IMR-90 (cell line): Measurements from ENCODE around the gene THSD7B. TPM values are rescaled to one million over a fixed set of nuclear protein-coding genes. Genes with fewer than 3 reads are reported as not detected.

Experiments used
- ATAC-seq: fragments of 200-7000 bp; cut with Tn5 transposase; 2 replicates; pipeline ENCODE4 v1.9.1; 2020; ENCODE audit warnings: low read depth, mild to moderate bottlenecking, moderate library complexity
- BruUV-seq: library from RNA; stranded (reverse); fragments of 400-500 nt; replicated peaks from 2 replicates; lab custom pipeline; 2021; lab: Mats Ljungman, UMichigan
- CTCF ChIA-PET: fragments of 300-600 bp; formaldehyde crosslinking; extraction: SDS; loops from one replicate; lab custom pipeline; 2021; ENCODE audit warnings: antibody characterized with exemption; lab: Yijun Ruan, JAX
- POLR2A ChIA-PET: fragments of 300-600 bp; sonication (Branson Sonifier 250); formaldehyde crosslinking; loops from one replicate; lab custom pipeline; 2022; ENCODE audit warnings: antibody characterized with exemption; ENCODE audit not compliant: unreplicated experiment; lab: Charles Lee
- DNase-seq: peaks from one replicate; pipeline ENCODE4 v3.0.0; 2013
- H2AFZ ChIP-seq: replicated peaks from 2 replicates; pipeline ENCODE3; 2013; ENCODE audit warnings: low read length, mild to moderate bottlenecking; ENCODE audit not compliant: poor library complexity
- H2AK5ac ChIP-seq: 2 replicates; pipeline ENCODE4 v1.6.1; 2013; ENCODE audit warnings: low read depth, low read length, inconsistent platforms
- H2AK9ac ChIP-seq: replicated peaks from 2 replicates; pipeline ENCODE3; 2013; ENCODE audit warnings: mild to moderate bottlenecking, low read depth, low read length, moderate library complexity; ENCODE audit not compliant: poor library complexity
- H2BK120ac ChIP-seq: 2 replicates; pipeline ENCODE4 v1.6.1; 2013; ENCODE audit warnings: low read depth, low read length, inconsistent platforms
- H2BK15ac ChIP-seq: 3 replicates; pipeline ENCODE4 v1.6.1; 2013; ENCODE audit warnings: low read depth, low read length, inconsistent platforms
- H2BK20ac ChIP-seq: 2 replicates; pipeline ENCODE4 v1.6.1; 2013; ENCODE audit warnings: low read depth, mild to moderate bottlenecking, inconsistent platforms, low read length, moderate library complexity
- H2BK5ac ChIP-seq: 2 replicates; pipeline ENCODE4 v1.6.1; 2013; ENCODE audit warnings: mild to moderate bottlenecking, low read depth, low read length, inconsistent platforms; ENCODE audit not compliant: poor library complexity, severe bottlenecking
- H3K14ac ChIP-seq: replicated peaks from 2 replicates; pipeline ENCODE4 v1.6.1; 2013; ENCODE audit warnings: low read depth, low read length, inconsistent platforms
- H3K18ac ChIP-seq: 2 replicates; pipeline ENCODE4 v1.6.1; 2013; ENCODE audit warnings: low read depth, low read length, control low read depth
- H3K23ac ChIP-seq: 2 replicates; pipeline ENCODE4 v1.6.1; 2013; ENCODE audit warnings: low read depth, low read length, inconsistent platforms
- H3K27ac ChIP-seq: 2 replicates; pipeline ENCODE4 v1.5.1; 2013; ENCODE audit warnings: mild to moderate bottlenecking, control low read depth, low read length; ENCODE audit not compliant: insufficient read depth
- H3K27me3 ChIP-seq: 2 replicates; pipeline ENCODE4 v1.6.1; 2013; ENCODE audit warnings: low read length; ENCODE audit not compliant: control insufficient read depth, insufficient read depth
- H3K36me3 ChIP-seq: 2 replicates; pipeline ENCODE4 v1.6.1; 2013; ENCODE audit warnings: low read length, mixed read lengths; ENCODE audit not compliant: control insufficient read depth, insufficient read depth
- H3K4ac ChIP-seq: 2 replicates; pipeline ENCODE4 v1.6.1; 2013; ENCODE audit warnings: low read depth, low read length, inconsistent platforms
- H3K4me1 ChIP-seq: 2 replicates; pipeline ENCODE4 v1.6.1; 2013; ENCODE audit warnings: low read length, mixed read lengths; ENCODE audit not compliant: control insufficient read depth, insufficient read depth
- H3K4me2 ChIP-seq: 2 replicates; pipeline ENCODE4 v1.6.1; 2013; ENCODE audit warnings: low read depth, mild to moderate bottlenecking, control low read depth, low read length, moderate library complexity
- H3K4me3 ChIP-seq: 2 replicates; pipeline ENCODE4 v1.5.1; 2013; ENCODE audit warnings: low read depth, mild to moderate bottlenecking, control low read depth, low read length, moderate library complexity; ENCODE audit not compliant: insufficient read depth
- H3K56ac ChIP-seq: 2 replicates; pipeline ENCODE4 v1.6.1; 2013; ENCODE audit warnings: low read length, inconsistent platforms; ENCODE audit not compliant: insufficient read depth; ENCODE audit errors: extremely low read depth
- H3K79me1 ChIP-seq, 2 experiments: 2 replicates each; pipeline ENCODE4 v1.6.1; 2013; ENCODE audit warnings: low read length in 2 of 2, inconsistent platforms in 1 of 2, low read depth in 1 of 2
- H3K9ac ChIP-seq: 2 replicates; pipeline ENCODE4 v1.6.1; 2013; ENCODE audit warnings: low read depth, low read length, control low read depth
- H3K9me1 ChIP-seq: 2 replicates; pipeline ENCODE4 v1.6.1; 2013; ENCODE audit warnings: low read length, inconsistent platforms; ENCODE audit not compliant: insufficient read depth
- H3K9me3 ChIP-seq: 2 replicates; pipeline ENCODE4 v1.6.1; 2013; ENCODE audit warnings: low read length; ENCODE audit not compliant: control insufficient read depth, insufficient read depth
- H4K20me1 ChIP-seq: 2 replicates; pipeline ENCODE4 v1.6.1; 2013; ENCODE audit warnings: low read length, inconsistent platforms; ENCODE audit not compliant: insufficient read depth
- H4K5ac ChIP-seq: 2 replicates; pipeline ENCODE4 v1.6.1; 2013; ENCODE audit warnings: mild to moderate bottlenecking, low read depth, low read length, control low read depth
- H4K8ac ChIP-seq, 2 experiments: 2 replicates each; pipeline ENCODE4 v1.6.1; 2013; ENCODE audit warnings: low read depth in 2 of 2, low read length in 2 of 2, control low read depth in 1 of 2, inconsistent platforms in 1 of 2
- H4K91ac ChIP-seq: 2 replicates; pipeline ENCODE4 v1.6.1; 2013; ENCODE audit warnings: low read depth, low read length, inconsistent platforms; ENCODE audit not compliant: insufficient read depth
- BHLHE40 ChIP-seq: fragments of 150-350 bp; IDR thresholded peaks from 2 replicates; pipeline ENCODE4 v1.6.1; 2016; ENCODE audit warnings: mild to moderate bottlenecking, low read depth, low read length
- CEBPB ChIP-seq: IDR thresholded peaks from 2 replicates; pipeline ENCODE4 v1.6.1; 2012; ENCODE audit warnings: low read depth, low read length, improper control_type of control experiment
- CHD1 ChIP-seq: IDR thresholded peaks from 2 replicates; pipeline ENCODE4 v1.6.1; 2012; ENCODE audit warnings: low read depth, low read length, improper control_type of control experiment
- CTCF ChIP-seq: conservative IDR thresholded peaks from 2 replicates; pipeline ENCODE4 v1.5.1; 2012; ENCODE audit warnings: mild to moderate bottlenecking, low read depth, low read length, improper control_type of control experiment
- ELK1 ChIP-seq: fragments of 150-350 bp; IDR thresholded peaks from 2 replicates; pipeline ENCODE4 v1.6.1; 2016; ENCODE audit warnings: low read depth, mild to moderate bottlenecking, low read length, moderate library complexity, borderline replicate concordance
- FOS ChIP-seq: fragments of 150-350 bp; IDR thresholded peaks from 2 replicates; pipeline ENCODE4 v1.6.1; 2016; ENCODE audit warnings: low read depth, low read length
- MXI1 ChIP-seq: IDR thresholded peaks from 2 replicates; pipeline ENCODE4 v1.6.1; 2012; ENCODE audit warnings: low read depth, mild to moderate bottlenecking, low read length, moderate library complexity, borderline replicate concordance
- NFE2L2 ChIP-seq: fragments of 150-350 bp; IDR thresholded peaks from 2 replicates; pipeline ENCODE4 v1.6.1; 2016; ENCODE audit warnings: low read depth, mild to moderate bottlenecking, low read length
- RAD21 ChIP-seq: IDR thresholded peaks from 2 replicates; pipeline ENCODE4 v1.6.1; 2012; ENCODE audit warnings: low read length, improper control_type of control experiment
- RFX5 ChIP-seq: IDR thresholded peaks from 2 replicates; pipeline ENCODE4 v1.8.0; 2012; ENCODE audit warnings: low read depth, mild to moderate bottlenecking, low read length, moderate library complexity
- USF2 ChIP-seq: fragments of 150-350 bp; IDR thresholded peaks from 2 replicates; pipeline ENCODE4 v1.6.1; 2017; ENCODE audit warnings: mild to moderate bottlenecking, antibody characterized with exemption, low read length, low read depth
- WGBS, 2 experiments: methylation state at CpG; one replicate each; pipeline versions ENCODE4 v1.1.5 to v1.1.7; 2013; ENCODE audit warnings: missing lambda C conversion rate in 2 of 2; ENCODE audit not compliant: insufficient read length in 1 of 2; ENCODE audit errors: extremely low coverage in 2 of 2; 5-methylcytosine and 5-hydroxymethylcytosine counted together
- dilution Hi-C: fragments of 300-500 bp; cut with HindIII; formaldehyde crosslinking; loops from one replicate; pipeline ENCODE4 v1.14.3; 2018; ENCODE audit warnings: low sequenced_read_pairs; ENCODE audit not compliant: unreplicated experiment
- in situ Hi-C: fragments of 300-500 bp; cut with MboI; formaldehyde crosslinking; loops from 3 replicates; pipeline ENCODE4 v1.14.3; 2019; ENCODE audit warnings: low sequenced_read_pairs, inconsistent platforms, mixed read lengths
- intact Hi-C: fragments of 100-400 bp; cut with micrococcal nuclease; formaldehyde crosslinking; loops from 2 replicates; pipeline ENCODE4 v1.10.0; 2022
- polyA plus RNA-seq, 3 experiments: library from polyadenylated mRNA; depleted of rRNA; stranded (reverse); fragments of >200 nt; gene quantifications; 2 replicates each; pipeline ENCODE4 v1.2.3, GENCODE V29; 2012; ENCODE audit warnings: low replicate concordance in 1 of 3
- total RNA-seq: library from RNA; depleted of rRNA; stranded (reverse); fragments of >200 nt; gene quantifications from 2 replicates; pipeline ENCODE4 v1.2.3, GENCODE V29; 2012

Gene THSD7B
- total and polyA plus RNA-seq, 2 of the 4 experiments (the other 2 are of a cell fraction), result not detected

GRCh38 chr2:136751406-136751805 is 13.9 kb upstream of the THSD7B start:
- H3K14ac ChIP-seq, result no peak overlapping the region
- H3K36me3 ChIP-seq, result no peaks in the 10 kb centered on the region
- H4K8ac ChIP-seq, result no peak overlapping the region
- no peaks in the 10 kb centered on the region for H3K79me1 ChIP-seq
- H4K20me1 ChIP-seq, result no peaks in the 10 kb centered on the region
- ATAC-seq (no peak), DNase-seq (no peak)
- H2BK5ac ChIP-seq, result no peak overlapping the region
- H3K23ac ChIP-seq, result no peak overlapping the region
- peaks cover 6% of the 10 kb centered on the region; the same call in 1 of the 2 replicates for H3K9me3 ChIP-seq
- no TSS peak for BruUV-seq
- H4K5ac ChIP-seq, result no peak overlapping the region
- H2AFZ ChIP-seq, result no peak overlapping the region
- no peak overlapping the region for H2AK9ac ChIP-seq
- no peak overlapping the region for H3K56ac ChIP-seq
- no peaks in the 10 kb centered on the region for H3K27me3 ChIP-seq
- intact Hi-C loops, result no loop called here
- no peaks in the 10 kb centered on the region for H3K4me1 ChIP-seq
- H3K4me3 ChIP-seq, result no peak overlapping the region
- dilution Hi-C loops, result no loop called here
- no peak overlapping the region for H2BK20ac ChIP-seq
- no peak overlapping the region for H4K91ac ChIP-seq
- H3K4me2 ChIP-seq, result no peak overlapping the region
- no peak overlapping the region for H3K4ac ChIP-seq
- TF ChIP-seq CEBPB (no peak), RFX5 (no peak), NFE2L2 (no peak), MXI1 (no peak), ELK1 (no peak), BHLHE40 (no peak), CTCF (no peak), USF2 (no peak), RAD21 (no peak), FOS (no peak), CHD1 (no peak)
- CTCF ChIA-PET, result no interaction called here
- no peak overlapping the region for H2BK120ac ChIP-seq
- POLR2A ChIA-PET, result no interaction called here
- H2BK15ac ChIP-seq, result no peak overlapping the region
- H3K27ac ChIP-seq, result no peak overlapping the region
- WGBS, 2 experiments, result no CpG with 5 or more reads among the region's 2 CpGs
- no peak overlapping the region for H2AK5ac ChIP-seq
- H3K18ac ChIP-seq, result no peak overlapping the region
- H3K9me1 ChIP-seq, result no peaks in the 10 kb centered on the region
- H3K9ac ChIP-seq, result no peak overlapping the region
- in situ Hi-C loops, result no loop called here
